CD14-positive monocyte (primary cell): ENCODE results near the gene KAZN. TPM values are rescaled to one million over a fixed set of nuclear protein-coding genes. Genes with fewer than 3 reads are reported as not detected.
A peak's percentile ranks its signal among the peaks of the same experiment; 100 is the strongest.

Experiments used
- DNase-seq, 3 donors: peaks; one replicate each; pipeline ENCODE4 v3.0.0-alpha.2; 2011 to 2022
- H2AFZ ChIP-seq: 2 replicates; pipeline ENCODE4 v1.6.0; 2012; ENCODE audit warnings: mild to moderate bottlenecking, low read depth, low read length, inconsistent platforms; ENCODE audit not compliant: insufficient read depth, poor library complexity, severe bottlenecking
- H3K27ac ChIP-seq, 2 donors: 1 replicate in 1 of 2; 2 replicates in 1 of 2; pipeline ENCODE4 v1.5.1; 2012 to 2013; ENCODE audit warnings: low read length in 2 of 2, control low read depth in 1 of 2, inconsistent platforms in 1 of 2, low read depth in 1 of 2, mild to moderate bottlenecking in 1 of 2
- H3K27me3 ChIP-seq, 2 donors: one replicate each; pipeline versions ENCODE4 v1.6.0 to v1.6.1; 2011 to 2013; ENCODE audit warnings: low read length in 2 of 2; ENCODE audit not compliant: control insufficient read depth in 2 of 2, insufficient read depth in 2 of 2
- H3K36me3 ChIP-seq, 2 donors: replicated peaks in 1 of 2; 1 replicate in 1 of 2; 2 replicates in 1 of 2; pipeline versions ENCODE4 v1.5.1 to v1.6.1; 2012 to 2013; ENCODE audit warnings: low read length in 2 of 2, control low read depth in 1 of 2, inconsistent platforms in 1 of 2, mild to moderate bottlenecking in 1 of 2; ENCODE audit not compliant: insufficient read depth in 2 of 2, control insufficient read depth in 1 of 2
- H3K4me1 ChIP-seq, 2 donors: 1 replicate in 1 of 2; 2 replicates in 1 of 2; pipeline versions ENCODE4 v1.5.1 to v1.6.1; 2012 to 2013; ENCODE audit warnings: low read length in 2 of 2, control low read depth in 1 of 2, inconsistent platforms in 1 of 2, mild to moderate bottlenecking in 1 of 2, moderate library complexity in 1 of 2; ENCODE audit not compliant: insufficient read depth in 2 of 2, control insufficient read depth in 1 of 2
- H3K4me2 ChIP-seq: replicated peaks from 2 replicates; pipeline ENCODE3; 2012; ENCODE audit warnings: low read length, moderate library complexity, mild to moderate bottlenecking; ENCODE audit not compliant: poor library complexity, severe bottlenecking; ENCODE audit errors: extremely low read depth
- H3K4me3 ChIP-seq, 3 experiments: fragments of 200-600 bp in 1 of 3; sonication (generic) in 1 of 3; replicated peaks in 1 of 3; 1 replicate in 2 of 3; 2 replicates in 1 of 3; pipeline ENCODE4 v1.5.1; 2011 to 2013; ENCODE audit warnings: low read length in 3 of 3, mild to moderate bottlenecking in 3 of 3, control low read depth in 2 of 3, low read depth in 2 of 3, inconsistent platforms in 1 of 3, moderate library complexity in 1 of 3
- H3K79me2 ChIP-seq: 2 replicates; pipeline ENCODE4 v1.6.0; 2012; ENCODE audit warnings: mild to moderate bottlenecking, control low read depth, inconsistent platforms, low read length, moderate library complexity; ENCODE audit not compliant: insufficient read depth
- H3K9ac ChIP-seq: 2 replicates; pipeline ENCODE4 v1.6.0; 2017; ENCODE audit warnings: low read length, mild to moderate bottlenecking; ENCODE audit not compliant: insufficient read depth, poor library complexity, severe bottlenecking
- H3K9me3 ChIP-seq, 2 donors: replicated peaks in 1 of 2; 1 replicate in 1 of 2; 2 replicates in 1 of 2; pipeline versions ENCODE4 v1.5.1 to v1.6.1; 2012 to 2013; ENCODE audit warnings: low read length in 2 of 2, control low read depth in 1 of 2; ENCODE audit not compliant: control insufficient read depth in 1 of 2, insufficient read depth in 1 of 2
- H4K20me1 ChIP-seq: 2 replicates; pipeline ENCODE4 v1.6.0; 2012; ENCODE audit warnings: mild to moderate bottlenecking, low read length, control low read depth, moderate library complexity; ENCODE audit not compliant: insufficient read depth
- H3K27ac Mint-ChIP-seq, 7 donors: one replicate each; pipeline ENCODE4 v1.8.0; 2020; ENCODE audit warnings: mild to moderate bottlenecking in 7 of 7, mixed read lengths in 7 of 7, moderate library complexity in 6 of 7, inconsistent platforms in 2 of 7
- H3K27me3 Mint-ChIP-seq, 3 donors: one replicate each; pipeline ENCODE4 v1.8.0; 2021 to 2022; ENCODE audit warnings: low read depth in 3 of 3, mild to moderate bottlenecking in 3 of 3, mixed read lengths in 3 of 3, moderate library complexity in 3 of 3, inconsistent platforms in 1 of 3
- H3K36me3 Mint-ChIP-seq, 2 donors: one replicate each; pipeline ENCODE4 v1.8.0; 2020; ENCODE audit warnings: mixed read lengths in 2 of 2, inconsistent platforms in 1 of 2, mild to moderate bottlenecking in 1 of 2
- H3K4me1 Mint-ChIP-seq: one replicate; pipeline ENCODE4 v1.8.0; 2020; ENCODE audit warnings: mild to moderate bottlenecking, mixed read lengths
- H3K4me3 Mint-ChIP-seq, 2 donors: one replicate each; pipeline ENCODE4 v1.8.0; 2020; ENCODE audit warnings: mild to moderate bottlenecking in 2 of 2, mixed read lengths in 2 of 2, moderate library complexity in 1 of 2
- H3K9me3 Mint-ChIP-seq, 7 donors: one replicate each; pipeline ENCODE4 v1.8.0; 2020 to 2022; ENCODE audit warnings: mixed read lengths in 7 of 7, mild to moderate bottlenecking in 6 of 7, moderate library complexity in 6 of 7, inconsistent platforms in 2 of 7
- WGBS: methylation state at CpG from one replicate; pipeline ENCODE4 v1.1.5; 2013; ENCODE audit warnings: missing lambda C conversion rate; ENCODE audit not compliant: insufficient coverage; 5-methylcytosine and 5-hydroxymethylcytosine counted together
- intact Hi-C, 2 donors: fragments of 100-400 bp; cut with micrococcal nuclease; formaldehyde crosslinking; loops; one replicate each; pipeline versions ENCODE4 v1.15.0 to v1.15.1; 2023
- polyA plus RNA-seq, 3 donors: library from polyadenylated mRNA; depleted of rRNA in 1 of 3; unstranded in 2 of 3; stranded (reverse) in 1 of 3; fragments of 300-500 nt in 2 of 3; fragments of >200 nt in 1 of 3; fragmentation: Illumina TruSeq in 2 of 3; gene quantifications; 1 replicate in 2 of 3; 2 replicates in 1 of 3; pipeline ENCODE4 v1.2.3, GENCODE V29; 2012 to 2021
- TF ChIP-seq, protein P1 (sequence below): fragments of 200-600 bp; IDR thresholded peaks from one replicate; pipeline ENCODE4 v1.8.0; 2022; ENCODE audit warnings: antibody characterized with exemption, mild to moderate bottlenecking

The KAZN gene
- polyA plus RNA-seq, 3 donors, result not detected

DNA sequence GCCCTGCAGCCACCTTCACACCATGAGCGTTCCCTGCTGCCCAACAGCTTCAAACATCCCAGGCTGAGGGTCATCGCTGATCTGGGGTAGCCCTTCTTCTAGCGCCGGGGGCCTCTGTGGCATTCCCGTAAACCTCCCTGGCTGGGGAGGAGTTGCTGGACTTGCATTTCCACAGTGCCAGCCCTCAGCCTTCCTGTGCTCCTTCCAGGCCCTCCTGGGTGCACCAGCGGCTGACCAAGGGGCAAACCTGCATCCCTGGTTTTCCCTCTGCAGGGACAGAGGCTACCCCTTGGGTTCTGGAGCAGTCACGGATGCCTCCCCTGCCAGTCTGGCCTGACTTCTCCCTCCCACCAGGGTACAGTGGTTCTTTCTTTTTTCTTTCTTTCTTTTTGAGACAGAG, 336.4 kb downstream of the KAZN start:
- Mint-ChIP-seq H3K27me3 (peaks cover 0 to 8% (median 1%) of the 10 kb centered on the region in 3 donors), H3K36me3 (no peaks in the 10 kb centered on the region), H3K9me3 (no peaks in the 10 kb centered on the region), H3K4me3 (no peak overlapping the region), H3K27ac (peak overlapping the region in 1 of 7 donors; percentile 57), H3K4me1 (no peaks in the 10 kb centered on the region)
- WGBS, result 92% methylated on average over 6 of the region's 7 CpGs
- no peaks in the 10 kb centered on the region for H3K27me3 ChIP-seq
- DNase-seq, result no peak
- intact Hi-C loops, result no loop called here
- H3K4me3 ChIP-seq, result no peak overlapping the region
- no peak overlapping the region for H3K4me2 ChIP-seq
- H3K9me3 ChIP-seq, result no peaks in the 10 kb centered on the region
- no peaks in the 10 kb centered on the region for H3K79me2 ChIP-seq
- no peaks in the 10 kb centered on the region for H3K36me3 ChIP-seq
- no peaks in the 10 kb centered on the region for H4K20me1 ChIP-seq
- H2AFZ ChIP-seq, result no peak overlapping the region
- H3K4me1 ChIP-seq, result no peaks in the 10 kb centered on the region
- no peak overlapping the region for H3K9ac ChIP-seq
- TF ChIP-seq, protein P1, sequence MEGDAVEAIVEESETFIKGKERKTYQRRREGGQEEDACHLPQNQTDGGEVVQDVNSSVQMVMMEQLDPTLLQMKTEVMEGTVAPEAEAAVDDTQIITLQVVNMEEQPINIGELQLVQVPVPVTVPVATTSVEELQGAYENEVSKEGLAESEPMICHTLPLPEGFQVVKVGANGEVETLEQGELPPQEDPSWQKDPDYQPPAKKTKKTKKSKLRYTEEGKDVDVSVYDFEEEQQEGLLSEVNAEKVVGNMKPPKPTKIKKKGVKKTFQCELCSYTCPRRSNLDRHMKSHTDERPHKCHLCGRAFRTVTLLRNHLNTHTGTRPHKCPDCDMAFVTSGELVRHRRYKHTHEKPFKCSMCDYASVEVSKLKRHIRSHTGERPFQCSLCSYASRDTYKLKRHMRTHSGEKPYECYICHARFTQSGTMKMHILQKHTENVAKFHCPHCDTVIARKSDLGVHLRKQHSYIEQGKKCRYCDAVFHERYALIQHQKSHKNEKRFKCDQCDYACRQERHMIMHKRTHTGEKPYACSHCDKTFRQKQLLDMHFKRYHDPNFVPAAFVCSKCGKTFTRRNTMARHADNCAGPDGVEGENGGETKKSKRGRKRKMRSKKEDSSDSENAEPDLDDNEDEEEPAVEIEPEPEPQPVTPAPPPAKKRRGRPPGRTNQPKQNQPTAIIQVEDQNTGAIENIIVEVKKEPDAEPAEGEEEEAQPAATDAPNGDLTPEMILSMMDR, result no peak
- H3K27ac ChIP-seq, result no peak overlapping the region

DNA sequence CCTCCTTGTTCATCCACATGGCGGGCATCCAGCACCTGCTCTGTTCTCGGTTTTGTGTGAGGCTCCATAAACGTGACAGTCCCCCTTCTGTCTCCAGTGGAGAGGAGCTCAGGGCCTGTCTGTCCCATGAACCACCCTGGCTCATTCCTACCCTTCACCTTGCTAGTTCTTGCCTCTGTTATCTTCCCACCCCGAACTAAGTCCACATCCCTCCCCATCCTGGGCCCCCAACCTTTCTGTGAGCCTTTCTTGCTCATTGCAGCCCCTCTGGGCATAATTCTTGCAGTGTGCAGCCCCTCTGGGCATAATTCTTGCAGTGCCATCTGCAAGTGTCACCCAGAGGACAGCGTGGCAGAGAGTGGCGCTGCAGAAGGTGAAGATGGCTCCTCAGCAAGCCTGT, 338.3 kb downstream of the KAZN start:
- Histone ChIP-seq H2AFZ (no peak overlapping the region), H3K4me1 (no peaks in the 10 kb centered on the region), H3K27ac (no peak overlapping the region), H3K4me2 (no peak overlapping the region), H3K9me3 (no peaks in the 10 kb centered on the region), H3K4me3 (no peak overlapping the region), H3K36me3 (no peaks in the 10 kb centered on the region), H3K79me2 (no peaks in the 10 kb centered on the region), H4K20me1 (no peaks in the 10 kb centered on the region), H3K27me3 (no peaks in the 10 kb centered on the region), H3K9ac (no peak overlapping the region)
- 88% methylated on average over 4 of the region's 6 CpGs for WGBS
- Mint-ChIP-seq H3K4me1 (no peaks in the 10 kb centered on the region), H3K27ac (no peak overlapping the region), H3K9me3 (no peaks in the 10 kb centered on the region), H3K36me3 (no peaks in the 10 kb centered on the region), H3K4me3 (no peak overlapping the region), H3K27me3 (peaks cover 0 to 8% (median 0%) of the 10 kb centered on the region in 3 donors)
- TF ChIP-seq, protein P1, result no peak
- DNase-seq, result no peak
- intact Hi-C loops, result no loop called here
